Vagina (tissue), 2 donors: ENCODE measurements around the gene OTOS.

ENCODE experiments used
- POLR2A ChIP-seq, 2 donors: fragments of 450-650 bp; IDR thresholded peaks; one replicate each; pipeline ENCODE4 v1.6.1; 2017; ENCODE audit warnings: antibody characterized with exemption in 2 of 2, mild to moderate bottlenecking in 2 of 2, moderate library complexity in 2 of 2
- POLR2AphosphoS5 ChIP-seq, 2 donors: sonication (generic); formaldehyde crosslinking; IDR thresholded peaks; one replicate each; pipeline ENCODE4 v1.9.0; 2017; ENCODE audit warnings: antibody characterized with exemption in 2 of 2, mild to moderate bottlenecking in 2 of 2, low read depth in 1 of 2; ENCODE audit not compliant: insufficient read depth in 1 of 2
- TF ChIP-seq, protein P1 (sequence below), 3 experiments: fragments of 450-650 bp in 2 of 3; fragments of 200-600 bp in 1 of 3; sonication (generic) in 1 of 3; IDR thresholded peaks; one replicate each; pipeline ENCODE4 v1.5.1; 2017 to 2019; ENCODE audit warnings: antibody characterized with exemption in 3 of 3, mild to moderate bottlenecking in 2 of 3, moderate library complexity in 2 of 3

DNA sequence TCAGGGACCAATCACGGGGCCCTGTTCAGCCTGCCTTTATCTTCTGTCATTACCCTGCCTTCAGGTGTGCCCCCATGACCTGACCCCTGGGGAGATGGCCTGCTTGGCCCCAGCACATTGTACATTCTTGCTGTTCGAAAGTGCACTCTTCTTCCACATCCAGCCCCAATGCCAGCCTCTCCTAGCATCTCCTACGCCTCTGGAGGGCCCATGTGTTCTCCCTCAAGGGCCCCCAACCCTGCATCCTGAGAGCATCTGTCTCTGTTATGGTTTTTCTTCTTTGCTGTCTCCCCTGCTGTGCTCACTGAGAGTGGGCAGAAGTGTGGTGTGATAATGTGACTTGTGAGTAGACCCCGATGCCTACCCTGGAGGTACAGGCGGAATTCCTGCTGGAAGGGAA lies 41.5 kb upstream of the OTOS start:
- TF ChIP-seq, protein P1, sequence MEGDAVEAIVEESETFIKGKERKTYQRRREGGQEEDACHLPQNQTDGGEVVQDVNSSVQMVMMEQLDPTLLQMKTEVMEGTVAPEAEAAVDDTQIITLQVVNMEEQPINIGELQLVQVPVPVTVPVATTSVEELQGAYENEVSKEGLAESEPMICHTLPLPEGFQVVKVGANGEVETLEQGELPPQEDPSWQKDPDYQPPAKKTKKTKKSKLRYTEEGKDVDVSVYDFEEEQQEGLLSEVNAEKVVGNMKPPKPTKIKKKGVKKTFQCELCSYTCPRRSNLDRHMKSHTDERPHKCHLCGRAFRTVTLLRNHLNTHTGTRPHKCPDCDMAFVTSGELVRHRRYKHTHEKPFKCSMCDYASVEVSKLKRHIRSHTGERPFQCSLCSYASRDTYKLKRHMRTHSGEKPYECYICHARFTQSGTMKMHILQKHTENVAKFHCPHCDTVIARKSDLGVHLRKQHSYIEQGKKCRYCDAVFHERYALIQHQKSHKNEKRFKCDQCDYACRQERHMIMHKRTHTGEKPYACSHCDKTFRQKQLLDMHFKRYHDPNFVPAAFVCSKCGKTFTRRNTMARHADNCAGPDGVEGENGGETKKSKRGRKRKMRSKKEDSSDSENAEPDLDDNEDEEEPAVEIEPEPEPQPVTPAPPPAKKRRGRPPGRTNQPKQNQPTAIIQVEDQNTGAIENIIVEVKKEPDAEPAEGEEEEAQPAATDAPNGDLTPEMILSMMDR (IDR thresholded peaks at IDR 0.05), result no peak
- TF ChIP-seq POLR2A (IDR thresholded peaks at IDR 0.05), result no peak
- no peak for TF ChIP-seq POLR2AphosphoS5 (IDR thresholded peaks at IDR 0.05; ENCODE audit: insufficient read depth in 1 of 2, low read depth in 1 of 2)
